BLaER1 (cell line): ENCODE data around the gene RPS6KA2.
A peak's percentile ranks its signal among the peaks of the same experiment; 100 is the strongest.

Experiments
- H3K27ac ChIP-seq: shearing (Covaris generic); formaldehyde crosslinking; 2 replicates; pipeline ENCODE4 v1.8.1; 2022
- H3K27me3 ChIP-seq: shearing (Covaris generic); formaldehyde crosslinking; 2 replicates; pipeline ENCODE4 v1.8.1; 2022
- H3K36me3 ChIP-seq: shearing (Covaris generic); formaldehyde crosslinking; 2 replicates; pipeline ENCODE4 v1.8.1; 2022
- H3K4me1 ChIP-seq: shearing (Covaris generic); formaldehyde crosslinking; 2 replicates; pipeline ENCODE4 v1.8.1; 2022
- H3K4me2 ChIP-seq: shearing (Covaris generic); formaldehyde crosslinking; 2 replicates; pipeline ENCODE4 v1.8.1; 2022
- H3K4me3 ChIP-seq: shearing (Covaris generic); formaldehyde crosslinking; 2 replicates; pipeline ENCODE4 v1.8.1; 2022
- H3K9ac ChIP-seq: shearing (Covaris generic); formaldehyde crosslinking; 2 replicates; pipeline ENCODE4 v1.8.1; 2022
- H3K9me3 ChIP-seq: shearing (Covaris generic); formaldehyde crosslinking; 2 replicates; pipeline ENCODE4 v1.8.1; 2022
- H4K20me1 ChIP-seq: shearing (Covaris generic); formaldehyde crosslinking; 2 replicates; pipeline ENCODE4 v1.8.1; 2022
- Cebpa-rat ChIP-seq: shearing (Covaris generic); IDR thresholded peaks from 2 replicates; pipeline ENCODE4 v1.8.1; 2022

The RPS6KA2 gene

DNA sequence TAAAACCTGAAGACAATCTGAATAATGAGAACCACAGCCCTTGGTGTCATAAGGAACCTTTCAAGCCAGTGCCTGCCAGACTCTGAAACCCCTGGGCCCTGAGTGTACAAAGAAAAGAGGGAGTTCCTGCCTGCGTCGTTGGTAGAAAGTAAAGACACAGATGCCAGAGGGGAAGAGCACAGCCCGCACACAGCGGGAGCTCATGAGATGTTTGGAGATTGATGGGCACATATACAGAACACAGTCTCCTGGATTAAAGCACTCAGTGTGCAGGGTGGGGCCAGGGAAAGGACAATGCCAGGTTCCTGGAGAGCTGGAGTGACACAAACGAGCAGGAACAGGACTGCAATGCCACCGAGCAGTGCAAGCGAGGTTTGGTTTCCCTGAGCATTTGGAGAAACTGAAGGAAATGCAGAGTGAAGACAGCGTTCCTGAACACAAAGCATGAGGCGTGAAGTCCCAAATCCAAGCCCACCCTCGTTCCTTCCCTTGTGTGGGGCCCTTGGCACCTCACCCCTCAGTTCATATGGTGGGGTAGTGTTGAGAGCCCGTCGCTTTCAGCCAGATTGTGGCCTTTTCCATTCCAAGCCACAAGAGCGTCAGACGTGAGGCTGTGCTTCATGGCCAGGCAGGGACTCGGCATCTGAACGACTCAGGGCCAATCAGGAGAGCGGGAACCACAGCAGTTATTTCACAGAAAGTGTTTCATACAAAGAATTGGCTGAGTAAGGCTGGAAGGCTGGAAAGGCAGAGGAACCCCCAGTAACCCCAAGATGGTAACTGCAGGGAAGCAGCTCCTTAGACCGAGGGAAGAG, 41.0 kb upstream of the RPS6KA2 start:
- Histone ChIP-seq H3K36me3 (no peaks in the 10 kb centered on the region), H3K4me2 (no peak overlapping the region), H4K20me1 (no peaks in the 10 kb centered on the region), H3K9ac (no peak overlapping the region), H3K4me1 (peaks cover 46% of the 10 kb centered on the region), H3K9me3 (peaks cover 15% of the 10 kb centered on the region; the same call in 1 of the 2 replicates), H3K4me3 (no peak overlapping the region), H3K27ac (no peak overlapping the region), H3K27me3 (no peaks in the 10 kb centered on the region)
- no peak for TF ChIP-seq Cebpa-rat

DNA sequence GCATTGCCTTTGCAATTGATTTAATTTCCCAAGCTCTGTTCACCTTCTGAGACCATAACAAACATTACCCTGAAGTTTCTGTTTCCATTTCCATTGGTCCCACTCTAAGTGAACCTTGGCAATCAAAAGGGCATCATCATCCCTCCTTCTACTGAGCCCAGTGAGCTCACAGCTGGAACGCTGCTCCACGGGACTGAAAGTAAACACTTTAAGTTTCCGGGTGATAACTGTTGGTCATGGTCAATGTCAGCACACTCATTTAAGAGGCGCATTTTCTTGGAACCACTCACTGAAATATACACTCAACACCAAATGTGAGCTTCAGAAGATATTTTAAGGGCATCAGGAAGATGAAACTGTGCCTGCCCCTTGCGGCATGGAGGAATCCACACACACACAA, 37.1 kb upstream of the RPS6KA2 start:
- H3K4me1 ChIP-seq: peaks cover 26% of the 10 kb centered on the region
- H4K20me1 ChIP-seq: no peaks in the 10 kb centered on the region
- H3K27me3 ChIP-seq: no peaks in the 10 kb centered on the region
- H3K9me3 ChIP-seq: no peaks in the 10 kb centered on the region
- TF ChIP-seq Cebpa-rat: no peak
- no peak overlapping the region for H3K27ac ChIP-seq
- H3K4me3 ChIP-seq: no peak overlapping the region
- no peak overlapping the region for H3K9ac ChIP-seq
- H3K4me2 ChIP-seq: peak overlapping the region; percentile 64
- H3K36me3 ChIP-seq: no peaks in the 10 kb centered on the region

DNA sequence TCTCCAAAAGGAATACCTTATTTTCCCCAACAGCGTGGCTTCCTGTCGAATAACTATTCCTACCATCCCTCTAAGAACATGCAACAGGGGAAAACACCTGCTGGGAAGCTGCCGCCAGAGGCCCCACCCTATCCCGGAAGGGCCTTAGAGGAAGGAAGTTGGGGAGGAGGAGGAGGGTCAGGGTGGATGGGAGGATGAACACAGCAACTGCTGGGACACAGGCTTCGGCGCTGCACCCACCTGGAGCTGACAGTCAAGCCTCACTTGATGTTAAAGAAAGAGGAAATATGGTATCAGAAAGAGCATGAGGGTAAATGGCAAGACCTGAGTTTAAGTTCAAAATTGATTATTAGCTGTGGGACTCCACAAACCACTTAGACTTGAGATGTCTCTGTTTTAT, 36.5 kb upstream of the RPS6KA2 start:
- no peaks in the 10 kb centered on the region for H3K9me3 ChIP-seq
- H3K9ac ChIP-seq: no peak overlapping the region
- H3K27me3 ChIP-seq: no peaks in the 10 kb centered on the region
- peaks cover 29% of the 10 kb centered on the region for H3K4me1 ChIP-seq
- H3K27ac ChIP-seq: no peak overlapping the region
- H4K20me1 ChIP-seq: no peaks in the 10 kb centered on the region
- H3K4me3 ChIP-seq: no peak overlapping the region
- no peaks in the 10 kb centered on the region for H3K36me3 ChIP-seq
- peak overlapping the region; percentile 64 for H3K4me2 ChIP-seq
- no peak for TF ChIP-seq Cebpa-rat

DNA sequence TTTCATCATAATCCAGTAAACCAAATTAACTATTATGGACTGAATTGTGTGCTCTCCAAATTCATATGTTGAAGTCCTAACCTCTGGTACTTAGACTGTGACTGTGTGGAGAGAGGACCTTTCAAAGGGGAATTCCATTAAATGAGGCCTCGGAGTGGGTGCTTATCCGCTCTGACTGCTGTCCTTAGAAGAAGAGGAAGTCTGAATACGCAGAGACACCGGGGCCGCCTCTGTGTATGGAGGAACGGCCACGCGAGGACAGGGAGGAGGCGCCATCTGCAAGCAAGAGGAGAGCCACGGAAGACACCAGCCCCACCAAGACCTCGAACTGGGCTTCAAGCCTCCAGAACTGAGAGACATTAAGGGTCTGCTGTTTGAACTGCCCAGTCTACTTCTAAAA, 35.6 kb upstream of the RPS6KA2 start:
- no peak overlapping the region for H3K9ac ChIP-seq
- no peaks in the 10 kb centered on the region for H4K20me1 ChIP-seq
- H3K4me3 ChIP-seq: no peak overlapping the region
- no peak overlapping the region for H3K27ac ChIP-seq
- H3K36me3 ChIP-seq: no peaks in the 10 kb centered on the region
- no peak overlapping the region for H3K4me2 ChIP-seq
- no peaks in the 10 kb centered on the region for H3K27me3 ChIP-seq
- peaks cover 38% of the 10 kb centered on the region for H3K4me1 ChIP-seq
- TF ChIP-seq Cebpa-rat: no peak
- H3K9me3 ChIP-seq: no peaks in the 10 kb centered on the region

DNA sequence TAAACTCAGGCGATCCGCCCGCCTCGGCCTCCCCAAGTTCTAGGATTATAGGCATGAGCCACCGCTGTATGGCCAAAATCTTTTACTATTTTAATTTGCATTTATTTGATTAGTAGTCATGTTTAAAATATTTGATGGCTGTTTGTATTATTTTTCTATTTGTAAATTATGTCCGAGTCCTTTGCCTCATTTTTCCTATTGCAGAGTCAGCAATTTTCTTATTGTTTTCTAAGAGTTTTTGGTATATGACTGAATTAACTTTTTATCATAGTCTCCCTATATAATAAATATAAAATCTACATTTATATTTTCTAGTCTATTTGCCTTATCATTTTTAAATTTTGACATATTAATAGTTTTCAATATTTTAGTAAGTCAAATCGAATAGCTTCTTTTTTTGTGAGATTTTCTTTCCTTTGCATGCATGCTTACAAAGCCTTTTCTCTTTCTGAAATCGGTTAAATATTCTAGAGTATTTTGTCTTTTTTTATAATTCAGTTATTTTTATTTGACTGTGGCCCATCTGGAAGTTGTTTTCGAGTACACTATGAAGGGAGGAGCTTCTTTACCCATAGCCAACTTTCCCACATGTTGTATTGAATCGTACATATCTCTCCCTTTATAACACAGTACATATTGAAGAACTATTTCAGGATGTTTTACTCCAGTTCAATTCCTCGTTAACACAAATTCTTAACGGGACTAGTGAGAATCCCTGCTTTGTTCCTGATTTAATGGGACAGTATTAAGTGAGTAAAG, 34.5 kb upstream of the RPS6KA2 start:
- H3K27ac ChIP-seq: no peak overlapping the region
- no peaks in the 10 kb centered on the region for H3K9me3 ChIP-seq
- H3K4me3 ChIP-seq: no peak overlapping the region
- no peaks in the 10 kb centered on the region for H3K27me3 ChIP-seq
- H4K20me1 ChIP-seq: no peaks in the 10 kb centered on the region
- H3K9ac ChIP-seq: no peak overlapping the region
- TF ChIP-seq Cebpa-rat: no peak
- peaks cover 50% of the 10 kb centered on the region for H3K4me1 ChIP-seq
- no peak overlapping the region for H3K4me2 ChIP-seq
- no peaks in the 10 kb centered on the region for H3K36me3 ChIP-seq

DNA sequence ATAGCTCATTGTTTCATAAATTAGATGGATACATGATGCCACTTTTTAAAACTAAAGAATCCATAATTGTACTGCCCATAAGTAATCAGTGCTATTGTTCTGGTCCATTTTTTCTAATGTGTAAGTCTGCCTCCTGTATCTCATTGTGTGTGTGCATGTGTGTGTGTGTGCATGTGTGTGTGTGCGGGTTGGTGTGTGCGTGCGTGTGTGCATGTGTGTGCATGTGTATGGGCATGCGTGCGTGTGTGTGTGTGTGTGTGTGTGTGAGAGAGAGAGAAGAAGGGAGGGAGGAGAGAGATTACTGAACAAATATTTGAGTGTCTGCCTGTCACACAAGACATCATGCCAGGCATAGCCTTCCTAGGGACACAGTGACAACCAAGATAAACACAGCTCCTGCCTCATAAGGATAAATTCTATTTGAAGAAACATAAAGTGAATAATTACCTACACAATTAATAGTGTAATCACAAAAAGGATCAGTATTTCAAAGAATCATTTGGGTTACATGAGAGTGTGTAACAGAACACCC, 33.2 kb upstream of the RPS6KA2 start:
- H3K9me3 ChIP-seq: no peaks in the 10 kb centered on the region
- H3K4me1 ChIP-seq: peaks cover 51% of the 10 kb centered on the region
- no peak overlapping the region for H3K4me3 ChIP-seq
- no peaks in the 10 kb centered on the region for H4K20me1 ChIP-seq
- no peak overlapping the region for H3K9ac ChIP-seq
- TF ChIP-seq Cebpa-rat: no peak
- H3K27ac ChIP-seq: no peak overlapping the region
- no peaks in the 10 kb centered on the region for H3K36me3 ChIP-seq
- no peaks in the 10 kb centered on the region for H3K27me3 ChIP-seq
- no peak overlapping the region for H3K4me2 ChIP-seq

DNA sequence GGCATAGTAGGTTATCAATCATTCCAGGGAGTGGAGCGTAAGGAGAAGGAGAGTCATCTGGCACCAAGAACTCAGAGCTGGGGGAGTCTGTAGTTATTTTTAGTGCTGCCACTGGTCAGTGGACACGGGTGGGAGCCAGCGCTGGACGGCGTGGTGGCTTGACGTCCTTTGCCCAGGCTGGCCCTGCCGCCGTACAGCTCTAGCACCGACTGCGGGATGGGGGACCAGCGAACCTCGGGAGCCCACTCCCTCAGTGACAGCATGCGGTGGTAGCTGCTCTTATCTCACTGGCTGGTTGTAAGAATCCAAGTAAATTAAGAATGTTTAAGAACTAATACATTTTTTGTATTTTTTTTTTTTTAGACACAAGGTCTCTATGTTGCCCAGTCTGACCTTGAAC, 32.5 kb upstream of the RPS6KA2 start:
- H3K4me2 ChIP-seq: no peak overlapping the region
- no peaks in the 10 kb centered on the region for H3K36me3 ChIP-seq
- H3K9me3 ChIP-seq: no peaks in the 10 kb centered on the region
- peaks cover 58% of the 10 kb centered on the region for H3K4me1 ChIP-seq
- no peak overlapping the region for H3K4me3 ChIP-seq
- H4K20me1 ChIP-seq: no peaks in the 10 kb centered on the region
- H3K27ac ChIP-seq: no peak overlapping the region
- H3K9ac ChIP-seq: no peak overlapping the region
- H3K27me3 ChIP-seq: no peaks in the 10 kb centered on the region
- TF ChIP-seq Cebpa-rat: no peak

DNA sequence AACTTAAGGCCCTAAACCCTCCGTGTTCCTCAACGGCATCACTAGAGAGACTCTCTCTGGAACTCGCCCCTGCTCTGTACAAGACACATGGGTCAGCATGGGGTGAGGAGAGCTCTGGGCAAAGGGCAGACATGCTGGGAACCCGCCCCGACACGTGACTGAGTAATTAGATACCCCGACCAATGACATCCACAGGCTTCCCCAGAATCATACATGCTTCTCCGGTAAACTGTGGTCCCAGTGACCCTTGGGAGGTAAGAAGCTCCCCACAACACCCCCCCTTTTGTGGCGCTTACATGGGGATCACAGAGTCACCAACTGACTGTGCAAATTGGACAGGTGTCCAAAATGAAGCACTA, 31.7 kb upstream of the RPS6KA2 start:
- H3K9ac ChIP-seq: no peak overlapping the region
- H3K4me3 ChIP-seq: no peak overlapping the region
- no peaks in the 10 kb centered on the region for H4K20me1 ChIP-seq
- no peak for TF ChIP-seq Cebpa-rat
- no peaks in the 10 kb centered on the region for H3K9me3 ChIP-seq
- peaks cover 58% of the 10 kb centered on the region for H3K4me1 ChIP-seq
- H3K36me3 ChIP-seq: no peaks in the 10 kb centered on the region
- H3K4me2 ChIP-seq: peak overlapping the region; percentile 71
- no peak overlapping the region for H3K27ac ChIP-seq
- H3K27me3 ChIP-seq: no peaks in the 10 kb centered on the region

DNA sequence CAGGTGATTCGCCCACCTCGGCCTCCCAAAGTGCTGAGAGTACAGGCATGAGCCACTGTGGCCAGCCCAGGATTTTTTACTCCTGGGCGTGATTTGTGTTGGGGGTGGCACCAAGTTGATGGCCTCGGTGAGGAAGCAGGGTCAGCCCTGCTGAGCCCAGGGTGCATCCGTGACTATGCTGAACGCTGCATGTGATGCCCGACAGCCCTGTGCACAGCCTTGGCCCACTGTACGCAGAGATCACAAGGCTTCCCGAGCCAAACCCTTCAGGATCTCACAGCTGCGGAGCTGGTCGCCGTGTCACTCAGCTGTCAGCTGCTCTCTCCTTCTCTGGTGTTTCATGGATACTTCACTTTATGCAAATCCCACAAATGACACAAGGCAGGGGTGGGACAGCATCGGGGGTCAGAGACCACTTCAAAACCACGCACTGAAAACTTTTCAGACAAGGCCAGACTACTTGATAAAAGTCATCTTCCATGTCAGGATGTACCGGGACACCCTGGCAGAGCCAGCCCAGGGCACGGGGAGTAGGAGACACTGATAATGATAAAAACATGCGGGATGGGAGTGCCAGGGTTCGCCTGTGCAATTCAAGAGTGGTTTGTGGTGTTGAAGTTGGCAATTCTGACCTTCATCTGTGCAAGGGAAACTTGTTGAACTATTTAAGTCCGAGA, 31.2 kb upstream of the RPS6KA2 start:
- TF ChIP-seq Cebpa-rat: no peak
- Histone ChIP-seq H3K27ac (no peak overlapping the region), H3K4me3 (no peak overlapping the region), H3K9me3 (no peaks in the 10 kb centered on the region), H3K9ac (no peak overlapping the region), H3K27me3 (no peaks in the 10 kb centered on the region), H4K20me1 (no peaks in the 10 kb centered on the region), H3K36me3 (no peaks in the 10 kb centered on the region), H3K4me1 (peaks cover 53% of the 10 kb centered on the region), H3K4me2 (peak overlapping the region; percentile 71)

DNA sequence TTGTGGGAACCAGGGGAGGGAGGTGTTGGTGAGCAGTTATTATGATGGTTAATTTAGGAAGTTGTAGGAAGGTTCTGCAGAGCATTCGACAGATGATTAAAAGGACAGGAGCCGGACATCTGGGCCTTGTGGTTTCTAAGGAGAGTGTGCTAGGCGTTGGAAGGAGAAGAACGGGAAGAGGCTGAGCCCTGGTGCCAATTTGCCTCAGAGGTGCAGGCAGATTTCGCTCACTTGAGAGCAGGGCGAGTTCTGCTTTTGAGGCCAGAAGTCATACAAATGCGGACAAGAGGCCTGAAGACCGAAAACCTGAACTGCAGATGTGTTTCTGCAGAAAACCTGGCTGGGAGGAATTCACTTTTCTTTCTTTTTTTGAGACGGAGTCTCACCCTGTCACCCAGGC, 30.5 kb upstream of the RPS6KA2 start:
- Histone ChIP-seq H3K36me3 (no peaks in the 10 kb centered on the region), H3K9ac (no peak overlapping the region), H3K27me3 (no peaks in the 10 kb centered on the region), H3K4me2 (peak overlapping the region; percentile 71), H3K4me3 (no peak overlapping the region), H3K9me3 (no peaks in the 10 kb centered on the region), H3K27ac (no peak overlapping the region), H3K4me1 (peaks cover 50% of the 10 kb centered on the region), H4K20me1 (no peaks in the 10 kb centered on the region)
- TF ChIP-seq Cebpa-rat: no peak
